K562 (cell line): ENCODE results near the gene ALDH1A3. TPM values are rescaled to one million over a fixed set of nuclear protein-coding genes. Genes with fewer than 3 reads are reported as not detected.

Source experiments
- ATAC-seq: fragments of 200-7000 bp; cut with Tn5 transposase; 3 replicates; pipeline ENCODE4 v1.9.1; 2020; ENCODE audit warnings: moderate library complexity
- BruUV-seq: library from RNA; stranded (reverse); fragments of 400-500 nt; replicated peaks from 2 replicates; lab custom pipeline; 2021; lab: Mats Ljungman, UMichigan
- CTCF ChIA-PET: fragments of 300-600 bp; formaldehyde crosslinking; extraction: SDS; loops from one replicate; lab custom pipeline; 2021; ENCODE audit warnings: low intra/inter-chr PET ratio; lab: Yijun Ruan, JAX
- POLR2A ChIA-PET: fragments of 300-600, 350-650 bp; sonication (Branson Sonifier 250); formaldehyde crosslinking; extraction: SDS; loops from one replicate; lab custom pipeline; 2021; ENCODE audit warnings: antibody characterized with exemption, inconsistent platforms; lab: Yijun Ruan, JAX
- DNase-seq, 4 experiments: peaks; one replicate each; pipeline versions ENCODE4 v3.0.0 to v3.0.0-alpha.2; 2011 to 2018; ENCODE audit warnings: low spot score in 3 of 4, mixed read lengths in 3 of 4; ENCODE audit errors: extremely low read depth in 1 of 4
- FAIRE-seq: peaks from 2 replicates; lab custom pipeline; 2011; peaks lifted over from hg19 to GRCh38; lab: Jason Lieb, UNC
- H2AFZ ChIP-seq: 2 replicates; pipeline ENCODE4 v1.6.0; 2011; ENCODE audit warnings: low read depth, low read length, control low read depth, inconsistent platforms
- H3K27ac ChIP-seq: fragments of 200-600 bp; 3 replicates; pipeline ENCODE4 v1.8.0; 2011; ENCODE audit warnings: low read depth, mild to moderate bottlenecking, control low read depth, inconsistent platforms, low read length, moderate library complexity, mixed read lengths; ENCODE audit errors: extremely low read depth
- H3K27me3 ChIP-seq, 2 experiments: fragments of 300-600 bp in 1 of 2; 2 replicates in 1 of 2; 3 replicates in 1 of 2; pipeline versions ENCODE4 v1.6.0 to v1.8.0; 2011; ENCODE audit warnings: inconsistent platforms in 2 of 2, low read length in 2 of 2, mild to moderate bottlenecking in 1 of 2, mixed read lengths in 1 of 2, moderate library complexity in 1 of 2; ENCODE audit not compliant: control insufficient read depth in 2 of 2, insufficient read depth in 2 of 2
- H3K36me3 ChIP-seq: fragments of 300-600 bp; 3 replicates; pipeline ENCODE4 v1.8.0; 2011; ENCODE audit warnings: mild to moderate bottlenecking, low read length, inconsistent platforms; ENCODE audit not compliant: control insufficient read depth, insufficient read depth
- H3K4me1 ChIP-seq, 2 experiments: fragments of 200-600 bp in 1 of 2; replicated peaks in 1 of 2; 2 replicates in 1 of 2; 3 replicates in 1 of 2; pipeline versions ENCODE4 v1.5.1 to v1.8.0; 2011; ENCODE audit warnings: inconsistent platforms in 2 of 2, low read length in 2 of 2, mild to moderate bottlenecking in 1 of 2, mixed read lengths in 1 of 2, moderate library complexity in 1 of 2; ENCODE audit not compliant: control insufficient read depth in 2 of 2, insufficient read depth in 2 of 2
- H3K4me2 ChIP-seq: 2 replicates; pipeline ENCODE4 v1.6.1; 2011; ENCODE audit warnings: low read length, control low read depth, inconsistent platforms, mixed read lengths; ENCODE audit not compliant: insufficient read depth
- H3K4me3 ChIP-seq: fragments of 200-600 bp; sonication (generic), shearing (Covaris generic); 2 replicates; pipeline ENCODE4 v1.5.1; 2016; ENCODE audit warnings: control low read depth, inconsistent platforms
- H3K79me2 ChIP-seq: fragments of 200-600 bp; 3 replicates; pipeline ENCODE4 v1.8.0; 2011; ENCODE audit warnings: low read length, inconsistent platforms; ENCODE audit not compliant: control insufficient read depth, insufficient read depth
- H3K9ac ChIP-seq, 2 experiments: 2 replicates each; pipeline versions ENCODE4 v1.6.0 to v1.6.1; 2011; ENCODE audit warnings: low read depth in 2 of 2, low read length in 2 of 2, control low read depth in 1 of 2, inconsistent platforms in 1 of 2, mild to moderate bottlenecking in 1 of 2, mixed read lengths in 1 of 2; ENCODE audit not compliant: insufficient read depth in 1 of 2
- H3K9me1 ChIP-seq: one replicate; pipeline ENCODE4 v1.6.0; 2011; ENCODE audit warnings: inconsistent platforms, mild to moderate bottlenecking, low read length, moderate library complexity; ENCODE audit not compliant: control insufficient read depth, insufficient read depth
- H3K9me3 ChIP-seq: replicated peaks from 2 replicates; pipeline ENCODE4 v1.5.1; 2011; ENCODE audit warnings: low read depth, low read length, inconsistent platforms; ENCODE audit not compliant: control insufficient read depth, insufficient read depth
- H4K20me1 ChIP-seq: replicated peaks from 2 replicates; pipeline ENCODE4 v1.6.1; 2011; ENCODE audit warnings: low read length, inconsistent platforms, mixed read lengths; ENCODE audit not compliant: control insufficient read depth, insufficient read depth
- FOXM1 ChIP-seq, 2 experiments: fragments of 450-650 bp in 1 of 2; sonication (generic) in 1 of 2; formaldehyde crosslinking in 1 of 2; IDR thresholded peaks; 2 replicates each; pipeline versions ENCODE4 v1.6.1 to v1.9.0; 2017 to 2022; ENCODE audit warnings: low read depth in 2 of 2, mild to moderate bottlenecking in 2 of 2, missing genetic modification reagents in 1 of 2, moderate library complexity in 1 of 2
- ZFP36 ChIP-seq: fragments of 150-350 bp; IDR thresholded peaks from 2 replicates; pipeline ENCODE4 v1.6.1; 2018; ENCODE audit warnings: low read length, low read depth; ENCODE audit not compliant: partially characterized antibody
- WGBS: fragments of 100-300 bp; shearing (Covaris generic); methylation state at CpG from one replicate; pipeline ENCODE4 v1.1.6; 2016; ENCODE audit warnings: low coverage, mixed read lengths; ENCODE audit not compliant: insufficient coverage; ENCODE audit errors: missing lambda C conversion rate; 5-methylcytosine and 5-hydroxymethylcytosine counted together
- in situ Hi-C: fragments of 300-500 bp; cut with MboI; formaldehyde crosslinking; loops from 4 replicates; pipeline ENCODE4 v1.15.0; 2018; ENCODE audit warnings: inconsistent platforms, mixed read lengths
- intact Hi-C: fragments of 100-400 bp; cut with micrococcal nuclease; formaldehyde crosslinking; loops from 2 replicates; pipeline ENCODE4 v1.14.2; 2022
- polyA plus RNA-seq, 8 experiments: library from polyadenylated mRNA; depleted of rRNA in 4 of 8; stranded (reverse) in 5 of 8; unstranded in 3 of 8; fragments of >200 nt; fragmentation: Nextera tagmentation in 2 of 8; fragmentation: Illumina TruSeq in 1 of 8; extraction: Ambion mirVana in 2 of 8; extraction: Trizol in 1 of 8; gene quantifications; 2 replicates each; pipeline versions ENCODE4 v1.2.1 to v1.2.3, GENCODE V29; 2011 to 2014; ENCODE audit warnings: inconsistent platforms in 1 of 8, missing spikeins in 1 of 8
- total RNA-seq, 7 experiments: library from RNA; depleted of rRNA in 6 of 7; stranded (reverse); fragments of >200 nt in 6 of 7; fragmentation: Illumina TruSeq in 2 of 7; extraction: Trizol in 2 of 7; gene quantifications; 2 replicates each; pipeline versions ENCODE4 v1.2.1 to v1.2.3, GENCODE V29; 2011 to 2021; ENCODE audit warnings: low replicate concordance in 1 of 7

Gene ALDH1A3
- total and polyA plus RNA-seq, 9 of the 15 experiments (the other 6 are each of a cell fraction or from before 2014, with no cell fraction given), result 0.38 TPM; not detected in 8

- peaks cover 0 to 4% of the 10 kb centered on the region in 2 experiments; a peak in 1 of 5 replicates for H3K27me3 ChIP-seq
- FAIRE-seq, result no peak
- TF ChIP-seq FOXM1 (IDR thresholded peaks at IDR 0.05; ENCODE audit: low read depth) (no peak), FOXM1 (CRISPR knock-in tag; IDR thresholded peaks at IDR 0.05; ENCODE audit: low read depth) (no peak), ZFP36 (peak; percentile 55)
- H2AFZ ChIP-seq, result no peak overlapping the region
- in situ Hi-C loops (no loop called here), intact Hi-C loops (no loop called here)
- H4K20me1 ChIP-seq, result no peaks in the 10 kb centered on the region
- POLR2A ChIA-PET, result interaction anchor here (0.8 kb wide), 1 partner anchor 28 kb away, joined by 4 read pairs; no protein-coding TSS in a partner anchor
- H3K9me1 ChIP-seq, result no peaks in the 10 kb centered on the region
- no peaks in the 10 kb centered on the region for H3K36me3 ChIP-seq
- DNase-seq, result no peak
- H3K9me3 ChIP-seq, result no peaks in the 10 kb centered on the region
- no peak overlapping the region for H3K27ac ChIP-seq
- CTCF ChIA-PET, result no interaction called here
- WGBS, result 0% methylated on average over 9 of the region's 9 CpGs
- no peak overlapping the region for H3K4me3 ChIP-seq
- no peaks in the 10 kb centered on the region for H3K4me1 ChIP-seq
- no peak overlapping the region for H3K9ac ChIP-seq
- no peaks in the 10 kb centered on the region for H3K79me2 ChIP-seq
- no peak for ATAC-seq
- H3K4me2 ChIP-seq, result no peak overlapping the region
- no TSS peak for BruUV-seq
Observed at GRCh38 chr15:100832149-100832942, 47.3 kb upstream of the ALDH1A3 start.
